IMR-90 (cell line): ENCODE results near the gene MYH11. TPM values are rescaled to one million over a fixed set of nuclear protein-coding genes. Genes with fewer than 3 reads are reported as not detected.

Source experiments
- ATAC-seq: fragments of 200-7000 bp; cut with Tn5 transposase; 2 replicates; pipeline ENCODE4 v1.9.1; 2020; ENCODE audit warnings: low read depth, mild to moderate bottlenecking, moderate library complexity
- BruUV-seq: library from RNA; stranded (reverse); fragments of 400-500 nt; replicated peaks from 2 replicates; lab custom pipeline; 2021; lab: Mats Ljungman, UMichigan
- CTCF ChIA-PET: fragments of 300-600 bp; formaldehyde crosslinking; extraction: SDS; loops from one replicate; lab custom pipeline; 2021; ENCODE audit warnings: antibody characterized with exemption; lab: Yijun Ruan, JAX
- POLR2A ChIA-PET: fragments of 300-600 bp; sonication (Branson Sonifier 250); formaldehyde crosslinking; loops from one replicate; lab custom pipeline; 2022; ENCODE audit warnings: antibody characterized with exemption; ENCODE audit not compliant: unreplicated experiment; lab: Charles Lee
- DNase-seq: peaks from one replicate; pipeline ENCODE4 v3.0.0; 2013
- H2AFZ ChIP-seq: replicated peaks from 2 replicates; pipeline ENCODE3; 2013; ENCODE audit warnings: low read length, mild to moderate bottlenecking; ENCODE audit not compliant: poor library complexity
- H2AK5ac ChIP-seq: 2 replicates; pipeline ENCODE4 v1.6.1; 2013; ENCODE audit warnings: low read depth, low read length, inconsistent platforms
- H2AK9ac ChIP-seq: replicated peaks from 2 replicates; pipeline ENCODE3; 2013; ENCODE audit warnings: mild to moderate bottlenecking, low read depth, low read length, moderate library complexity; ENCODE audit not compliant: poor library complexity
- H2BK120ac ChIP-seq: 2 replicates; pipeline ENCODE4 v1.6.1; 2013; ENCODE audit warnings: low read depth, low read length, inconsistent platforms
- H2BK15ac ChIP-seq: 3 replicates; pipeline ENCODE4 v1.6.1; 2013; ENCODE audit warnings: low read depth, low read length, inconsistent platforms
- H2BK20ac ChIP-seq: 2 replicates; pipeline ENCODE4 v1.6.1; 2013; ENCODE audit warnings: low read depth, mild to moderate bottlenecking, inconsistent platforms, low read length, moderate library complexity
- H2BK5ac ChIP-seq: 2 replicates; pipeline ENCODE4 v1.6.1; 2013; ENCODE audit warnings: mild to moderate bottlenecking, low read depth, low read length, inconsistent platforms; ENCODE audit not compliant: poor library complexity, severe bottlenecking
- H3K14ac ChIP-seq: replicated peaks from 2 replicates; pipeline ENCODE4 v1.6.1; 2013; ENCODE audit warnings: low read depth, low read length, inconsistent platforms
- H3K18ac ChIP-seq: 2 replicates; pipeline ENCODE4 v1.6.1; 2013; ENCODE audit warnings: low read depth, low read length, control low read depth
- H3K23ac ChIP-seq: 2 replicates; pipeline ENCODE4 v1.6.1; 2013; ENCODE audit warnings: low read depth, low read length, inconsistent platforms
- H3K27ac ChIP-seq: 2 replicates; pipeline ENCODE4 v1.5.1; 2013; ENCODE audit warnings: mild to moderate bottlenecking, control low read depth, low read length; ENCODE audit not compliant: insufficient read depth
- H3K27me3 ChIP-seq: 2 replicates; pipeline ENCODE4 v1.6.1; 2013; ENCODE audit warnings: low read length; ENCODE audit not compliant: control insufficient read depth, insufficient read depth
- H3K36me3 ChIP-seq: 2 replicates; pipeline ENCODE4 v1.6.1; 2013; ENCODE audit warnings: low read length, mixed read lengths; ENCODE audit not compliant: control insufficient read depth, insufficient read depth
- H3K4ac ChIP-seq: 2 replicates; pipeline ENCODE4 v1.6.1; 2013; ENCODE audit warnings: low read depth, low read length, inconsistent platforms
- H3K4me1 ChIP-seq: 2 replicates; pipeline ENCODE4 v1.6.1; 2013; ENCODE audit warnings: low read length, mixed read lengths; ENCODE audit not compliant: control insufficient read depth, insufficient read depth
- H3K4me2 ChIP-seq: 2 replicates; pipeline ENCODE4 v1.6.1; 2013; ENCODE audit warnings: low read depth, mild to moderate bottlenecking, control low read depth, low read length, moderate library complexity
- H3K4me3 ChIP-seq: 2 replicates; pipeline ENCODE4 v1.5.1; 2013; ENCODE audit warnings: low read depth, mild to moderate bottlenecking, control low read depth, low read length, moderate library complexity; ENCODE audit not compliant: insufficient read depth
- H3K56ac ChIP-seq: 2 replicates; pipeline ENCODE4 v1.6.1; 2013; ENCODE audit warnings: low read length, inconsistent platforms; ENCODE audit not compliant: insufficient read depth; ENCODE audit errors: extremely low read depth
- H3K79me1 ChIP-seq, 2 experiments: 2 replicates each; pipeline ENCODE4 v1.6.1; 2013; ENCODE audit warnings: low read length in 2 of 2, inconsistent platforms in 1 of 2, low read depth in 1 of 2
- H3K9ac ChIP-seq: 2 replicates; pipeline ENCODE4 v1.6.1; 2013; ENCODE audit warnings: low read depth, low read length, control low read depth
- H3K9me1 ChIP-seq: 2 replicates; pipeline ENCODE4 v1.6.1; 2013; ENCODE audit warnings: low read length, inconsistent platforms; ENCODE audit not compliant: insufficient read depth
- H3K9me3 ChIP-seq: 2 replicates; pipeline ENCODE4 v1.6.1; 2013; ENCODE audit warnings: low read length; ENCODE audit not compliant: control insufficient read depth, insufficient read depth
- H4K20me1 ChIP-seq: 2 replicates; pipeline ENCODE4 v1.6.1; 2013; ENCODE audit warnings: low read length, inconsistent platforms; ENCODE audit not compliant: insufficient read depth
- H4K5ac ChIP-seq: 2 replicates; pipeline ENCODE4 v1.6.1; 2013; ENCODE audit warnings: mild to moderate bottlenecking, low read depth, low read length, control low read depth
- H4K8ac ChIP-seq, 2 experiments: 2 replicates each; pipeline ENCODE4 v1.6.1; 2013; ENCODE audit warnings: low read depth in 2 of 2, low read length in 2 of 2, control low read depth in 1 of 2, inconsistent platforms in 1 of 2
- H4K91ac ChIP-seq: 2 replicates; pipeline ENCODE4 v1.6.1; 2013; ENCODE audit warnings: low read depth, low read length, inconsistent platforms; ENCODE audit not compliant: insufficient read depth
- BHLHE40 ChIP-seq: fragments of 150-350 bp; IDR thresholded peaks from 2 replicates; pipeline ENCODE4 v1.6.1; 2016; ENCODE audit warnings: mild to moderate bottlenecking, low read depth, low read length
- CEBPB ChIP-seq: IDR thresholded peaks from 2 replicates; pipeline ENCODE4 v1.6.1; 2012; ENCODE audit warnings: low read depth, low read length, improper control_type of control experiment
- CHD1 ChIP-seq: IDR thresholded peaks from 2 replicates; pipeline ENCODE4 v1.6.1; 2012; ENCODE audit warnings: low read depth, low read length, improper control_type of control experiment
- ELK1 ChIP-seq: fragments of 150-350 bp; IDR thresholded peaks from 2 replicates; pipeline ENCODE4 v1.6.1; 2016; ENCODE audit warnings: low read depth, mild to moderate bottlenecking, low read length, moderate library complexity, borderline replicate concordance
- FOS ChIP-seq: fragments of 150-350 bp; IDR thresholded peaks from 2 replicates; pipeline ENCODE4 v1.6.1; 2016; ENCODE audit warnings: low read depth, low read length
- MAFK ChIP-seq: IDR thresholded peaks from 2 replicates; pipeline ENCODE4 v1.6.1; 2012; ENCODE audit warnings: low read depth, low read length, improper control_type of control experiment
- MAZ ChIP-seq: IDR thresholded peaks from 2 replicates; pipeline ENCODE4 v1.6.1; 2012; ENCODE audit warnings: low read depth, mild to moderate bottlenecking, low read length, improper control_type of control experiment, moderate library complexity, borderline replicate concordance
- MXI1 ChIP-seq: IDR thresholded peaks from 2 replicates; pipeline ENCODE4 v1.6.1; 2012; ENCODE audit warnings: low read depth, mild to moderate bottlenecking, low read length, moderate library complexity, borderline replicate concordance
- NFE2L2 ChIP-seq: fragments of 150-350 bp; IDR thresholded peaks from 2 replicates; pipeline ENCODE4 v1.6.1; 2016; ENCODE audit warnings: low read depth, mild to moderate bottlenecking, low read length
- RAD21 ChIP-seq: IDR thresholded peaks from 2 replicates; pipeline ENCODE4 v1.6.1; 2012; ENCODE audit warnings: low read length, improper control_type of control experiment
- RCOR1 ChIP-seq: IDR thresholded peaks from 2 replicates; pipeline ENCODE4 v1.6.1; 2012; ENCODE audit warnings: mild to moderate bottlenecking, low read length, improper control_type of control experiment; ENCODE audit not compliant: insufficient replicate concordance
- RFX5 ChIP-seq: IDR thresholded peaks from 2 replicates; pipeline ENCODE4 v1.8.0; 2012; ENCODE audit warnings: low read depth, mild to moderate bottlenecking, low read length, moderate library complexity
- WGBS, 2 experiments: methylation state at CpG; one replicate each; pipeline versions ENCODE4 v1.1.5 to v1.1.7; 2013; ENCODE audit warnings: missing lambda C conversion rate in 2 of 2; ENCODE audit not compliant: insufficient read length in 1 of 2; ENCODE audit errors: extremely low coverage in 2 of 2; 5-methylcytosine and 5-hydroxymethylcytosine counted together
- dilution Hi-C: fragments of 300-500 bp; cut with HindIII; formaldehyde crosslinking; loops from one replicate; pipeline ENCODE4 v1.14.3; 2018; ENCODE audit warnings: low sequenced_read_pairs; ENCODE audit not compliant: unreplicated experiment
- in situ Hi-C: fragments of 300-500 bp; cut with MboI; formaldehyde crosslinking; loops from 3 replicates; pipeline ENCODE4 v1.14.3; 2019; ENCODE audit warnings: low sequenced_read_pairs, inconsistent platforms, mixed read lengths
- intact Hi-C: fragments of 100-400 bp; cut with micrococcal nuclease; formaldehyde crosslinking; loops from 2 replicates; pipeline ENCODE4 v1.10.0; 2022
- polyA plus RNA-seq, 3 experiments: library from polyadenylated mRNA; depleted of rRNA; stranded (reverse); fragments of >200 nt; gene quantifications; 2 replicates each; pipeline ENCODE4 v1.2.3, GENCODE V29; 2012; ENCODE audit warnings: low replicate concordance in 1 of 3
- total RNA-seq: library from RNA; depleted of rRNA; stranded (reverse); fragments of >200 nt; gene quantifications from 2 replicates; pipeline ENCODE4 v1.2.3, GENCODE V29; 2012
- TF ChIP-seq, protein P1 (sequence below): fragments of 150-350 bp; IDR thresholded peaks from 2 replicates; pipeline ENCODE4 v1.6.1; 2017; ENCODE audit warnings: mild to moderate bottlenecking, antibody characterized with exemption, low read length, low read depth
- TF ChIP-seq, protein P2 (sequence below): conservative IDR thresholded peaks from 2 replicates; pipeline ENCODE4 v1.5.1; 2012; ENCODE audit warnings: mild to moderate bottlenecking, low read depth, low read length, improper control_type of control experiment

The MYH11 gene
- total and polyA plus RNA-seq, 2 of the 4 experiments (the other 2 are of a cell fraction): under 0.01 to 0.12 TPM

DNA sequence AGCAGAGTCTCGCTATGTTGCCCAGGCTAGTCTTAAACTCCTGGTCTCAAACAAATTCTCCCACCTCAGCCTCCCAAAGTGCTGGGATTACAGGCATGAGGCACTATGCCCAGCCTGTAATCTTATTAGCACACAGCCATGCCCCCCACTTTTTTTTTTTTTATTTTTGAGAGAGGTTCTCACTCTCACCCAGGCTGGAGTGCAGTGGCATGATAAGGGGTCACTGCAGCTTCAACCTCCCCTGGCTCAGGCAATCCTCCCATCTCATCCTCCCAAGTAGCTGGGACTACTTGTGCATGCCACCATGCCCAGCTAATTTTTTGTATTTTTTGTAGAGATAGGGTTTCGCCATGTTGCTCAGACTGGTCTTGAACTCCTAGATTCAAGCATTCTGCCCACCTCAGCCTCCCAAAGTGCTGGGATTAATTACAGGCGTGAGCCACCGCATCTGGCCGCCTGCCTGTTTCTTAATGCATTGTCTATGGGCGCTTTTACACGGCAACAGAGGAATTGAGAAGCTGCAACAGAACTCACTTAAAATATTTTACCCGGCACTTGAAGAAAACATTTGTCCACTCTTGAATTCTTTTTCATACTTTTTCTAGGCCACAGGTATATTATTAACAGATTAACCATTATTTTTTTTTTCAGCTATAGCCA is 40.4 kb upstream of the MYH11 start:
- Histone ChIP-seq H3K4ac (no peak overlapping the region), H3K4me1 (peaks cover 7% of the 10 kb centered on the region), H2BK5ac (peak overlapping the region; percentile 87), H3K36me3 (no peaks in the 10 kb centered on the region), H3K56ac (no peak overlapping the region), H2AFZ (no peak overlapping the region), H3K4me2 (no peak overlapping the region; the same call in 1 of the 2 replicates), H3K9me3 (no peaks in the 10 kb centered on the region), H2AK5ac (peak overlapping the region; percentile 33; the same call in 1 of the 2 replicates), H4K5ac (0 out of 2 replicates have a peak overlapping the region, but pooled peaks have one; percentile 12), H3K4me3 (no peak overlapping the region), H3K9me1 (peaks cover 16% of the 10 kb centered on the region), H3K9ac (no peak overlapping the region), H3K23ac (no peak overlapping the region), H2AK9ac (peak overlapping the region; percentile 76), H2BK15ac (peak overlapping the region; percentile 59; the same call in 2 of the 3 replicates), H4K20me1 (no peaks in the 10 kb centered on the region), H3K14ac (no peak overlapping the region), H4K8ac (peak overlapping the region in 1 of 2 experiments; percentile 78; a peak in 2 of 4 replicates), H3K27me3 (no peaks in the 10 kb centered on the region), H3K79me1 (peaks cover 0 to 11% of the 10 kb centered on the region in 2 experiments; a peak in 1 of 4 replicates), H2BK120ac (peak overlapping the region; percentile 93; the same call in 1 of the 2 replicates), H4K91ac (0 out of 2 replicates have a peak overlapping the region, but pooled peaks have one; percentile 89), H3K27ac (no peak overlapping the region), H2BK20ac (peak overlapping the region; percentile 83), H3K18ac (no peak overlapping the region; the same call in 1 of the 2 replicates)
- ATAC-seq (no peak), DNase-seq (no peak)
- intact Hi-C loops: no loop called here
- in situ Hi-C loops: loop anchor here (25.0 kb wide), 1 partner anchor 115 kb away; no protein-coding TSS in a partner anchor
- ChIA-PET CTCF (no interaction called here), POLR2A (interaction anchor here (0.6 kb wide), 1 partner anchor 102 kb away, joined by 5 read pairs; no protein-coding TSS in a partner anchor)
- 87% methylated on average over 5 of the region's 8 CpGs; no CpG with 5 or more reads in 1 of the 2 experiments for WGBS, 2 experiments
- dilution Hi-C loops: no loop called here
- no TSS peak for BruUV-seq
- TF ChIP-seq RFX5 (no peak), MXI1 (no peak), MAFK (no peak), CHD1 (no peak), NFE2L2 (no peak), MAZ (no peak), RAD21 (no peak), RCOR1 (no peak), FOS (no peak), BHLHE40 (no peak), CEBPB (no peak), ELK1 (no peak)
- TF ChIP-seq, protein P1, sequence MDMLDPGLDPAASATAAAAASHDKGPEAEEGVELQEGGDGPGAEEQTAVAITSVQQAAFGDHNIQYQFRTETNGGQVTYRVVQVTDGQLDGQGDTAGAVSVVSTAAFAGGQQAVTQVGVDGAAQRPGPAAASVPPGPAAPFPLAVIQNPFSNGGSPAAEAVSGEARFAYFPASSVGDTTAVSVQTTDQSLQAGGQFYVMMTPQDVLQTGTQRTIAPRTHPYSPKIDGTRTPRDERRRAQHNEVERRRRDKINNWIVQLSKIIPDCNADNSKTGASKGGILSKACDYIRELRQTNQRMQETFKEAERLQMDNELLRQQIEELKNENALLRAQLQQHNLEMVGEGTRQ: no peak
- TF ChIP-seq, protein P2, sequence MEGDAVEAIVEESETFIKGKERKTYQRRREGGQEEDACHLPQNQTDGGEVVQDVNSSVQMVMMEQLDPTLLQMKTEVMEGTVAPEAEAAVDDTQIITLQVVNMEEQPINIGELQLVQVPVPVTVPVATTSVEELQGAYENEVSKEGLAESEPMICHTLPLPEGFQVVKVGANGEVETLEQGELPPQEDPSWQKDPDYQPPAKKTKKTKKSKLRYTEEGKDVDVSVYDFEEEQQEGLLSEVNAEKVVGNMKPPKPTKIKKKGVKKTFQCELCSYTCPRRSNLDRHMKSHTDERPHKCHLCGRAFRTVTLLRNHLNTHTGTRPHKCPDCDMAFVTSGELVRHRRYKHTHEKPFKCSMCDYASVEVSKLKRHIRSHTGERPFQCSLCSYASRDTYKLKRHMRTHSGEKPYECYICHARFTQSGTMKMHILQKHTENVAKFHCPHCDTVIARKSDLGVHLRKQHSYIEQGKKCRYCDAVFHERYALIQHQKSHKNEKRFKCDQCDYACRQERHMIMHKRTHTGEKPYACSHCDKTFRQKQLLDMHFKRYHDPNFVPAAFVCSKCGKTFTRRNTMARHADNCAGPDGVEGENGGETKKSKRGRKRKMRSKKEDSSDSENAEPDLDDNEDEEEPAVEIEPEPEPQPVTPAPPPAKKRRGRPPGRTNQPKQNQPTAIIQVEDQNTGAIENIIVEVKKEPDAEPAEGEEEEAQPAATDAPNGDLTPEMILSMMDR: no peak
